ENCODE measurements around the gene PRDX5.
"Not testable (repeated sequence)": the region's sequence is repeated elsewhere in the genome, so short reads cannot be mapped to it uniquely, and the experiment has no call there.

The PRDX5 gene

GRCh38 chr11:64306563-64306875 is 11.4 kb upstream of the PRDX5 start:
- DNase-seq = no peak

- peak; percentile 55 for DNase-seq
Measured at GRCh38 chr11:64306876-64307622, 10.9 kb upstream of the PRDX5 start.

- not testable (repeated sequence) for DNase-seq
Measured at GRCh38 chr11:64307795-64308194, 10.1 kb upstream of the PRDX5 start.

GRCh38 chr11:64312947-64313346 is 5.0 kb upstream of the PRDX5 start:
- DNase-seq = no peak

- no peak for DNase-seq
Measured at GRCh38 chr11:64313491-64314145, 4.3 kb upstream of the PRDX5 start.

GRCh38 chr11:64314146-64314804 is 3.6 kb upstream of the PRDX5 start:
- DNase-seq = no peak

GRCh38 chr11:64314805-64315561 is 2.9 kb upstream of the PRDX5 start:
- no peak for DNase-seq

- DNase-seq = not testable (repeated sequence)
Measured at GRCh38 chr11:64315667-64316526, 2.0 kb upstream of the PRDX5 start.

GRCh38 chr11:64316672-64317324 is 1.1 kb upstream of the PRDX5 start:
- DNase-seq = no peak

- DNase-seq = peak; percentile 96
Measured at GRCh38 chr11:64317325-64317960, 478 bp upstream of the PRDX5 start, which contains the start of gene TRMT112. Gene TRMT112 (minus strand): TSS chr11:64317559. CDS start chr11:64317526, 33 bp downstream.

- DNase-seq = no peak
Measured at GRCh38 chr11:64318766-64319761, 1.1 kb downstream of the PRDX5 start.

- no peak for DNase-seq
Measured at GRCh38 chr11:64320556-64320955, 2.6 kb downstream of the PRDX5 start.

- no peak for DNase-seq
Measured at GRCh38 chr11:64321026-64321425, 3.1 kb downstream of the PRDX5 start.

GRCh38 chr11:64321533-64321932 is 3.6 kb downstream of the PRDX5 start:
- no peak for DNase-seq

GRCh38 chr11:64322925-64323260 is 5.0 kb downstream of the PRDX5 start:
- DNase-seq = no peak

- DNase-seq = no peak
Measured at GRCh38 chr11:64323373-64323772, 5.5 kb downstream of the PRDX5 start.

- DNase-seq = not testable (repeated sequence)
Measured at GRCh38 chr11:64323984-64324383, 6.1 kb downstream of the PRDX5 start.

GRCh38 chr11:64324692-64325469 is 7.0 kb downstream of the PRDX5 start:
- no peak for DNase-seq

- DNase-seq = no peak
Measured at GRCh38 chr11:64327375-64327774, 9.5 kb downstream of the PRDX5 start.
